Activated CD8-positive, alpha-beta memory T cell treated with anti-CD3 and anti-CD28 coated beads for 24 hours (primary cell): Measurements from ENCODE around the gene SLC50A1.

Experiments used
- DNase-seq: peaks from one replicate; pipeline ENCODE4 v3.0.0-alpha.2; 2020

The SLC50A1 gene

GRCh38 chr1:155135415-155136028 lies at the start of gene SLC50A1:
Gene SLC50A1, plus strand, starts transcription at chr1:155135852. Its CDS starts 60 bp downstream, at chr1:155135912.
- peak; percentile 96 for DNase-seq

- DNase-seq, result peak; percentile 95
Measured at GRCh38 chr1:155086128-155086741, 49.4 kb upstream of the SLC50A1 start.

- no peak for DNase-seq
Measured at GRCh38 chr1:155086856-155087535, 48.7 kb upstream of the SLC50A1 start.

- peak; percentile 95 for DNase-seq
Measured at GRCh38 chr1:155091071-155092051, 44.3 kb upstream of the SLC50A1 start.

- no peak for DNase-seq
Measured at GRCh38 chr1:155092131-155092530, 43.5 kb upstream of the SLC50A1 start.

GRCh38 chr1:155092641-155093040 lies 43.0 kb upstream of the SLC50A1 start:
- no peak for DNase-seq

- no peak for DNase-seq
Measured at GRCh38 chr1:155093911-155094621, 41.6 kb upstream of the SLC50A1 start.

GRCh38 chr1:155094622-155094948 lies 41.1 kb upstream of the SLC50A1 start:
- no peak for DNase-seq

GRCh38 chr1:155099331-155099730 lies 36.3 kb upstream of the SLC50A1 start:
- DNase-seq, result no peak

- no peak for DNase-seq
Measured at GRCh38 chr1:155103325-155103724, 32.3 kb upstream of the SLC50A1 start.

- no peak for DNase-seq
Measured at GRCh38 chr1:155104605-155105534, 30.8 kb upstream of the SLC50A1 start.

- DNase-seq, result no peak
Measured at GRCh38 chr1:155105604-155106011, 30.0 kb upstream of the SLC50A1 start.

GRCh38 chr1:155106862-155107261 lies 28.8 kb upstream of the SLC50A1 start:
- DNase-seq, result no peak

- DNase-seq, result no peak
Measured at GRCh38 chr1:155107309-155108264, 28.1 kb upstream of the SLC50A1 start.

- DNase-seq, result no peak
Measured at GRCh38 chr1:155108296-155108695, 27.4 kb upstream of the SLC50A1 start.

- no peak for DNase-seq
Measured at GRCh38 chr1:155110381-155110780, 25.3 kb upstream of the SLC50A1 start.

GRCh38 chr1:155110826-155111225 lies 24.8 kb upstream of the SLC50A1 start:
- no peak for DNase-seq

GRCh38 chr1:155113450-155113980 lies 22.1 kb upstream of the SLC50A1 start:
- DNase-seq, result no peak

- no peak for DNase-seq
Measured at GRCh38 chr1:155116113-155116764, 19.4 kb upstream of the SLC50A1 start.
